Kidney (tissue), 14 donors: ENCODE data around the gene CLN6. TPM values are rescaled to one million over a fixed set of nuclear protein-coding genes. Genes with fewer than 3 reads are reported as not detected.
"Not testable (repeated sequence)": the region's sequence is repeated elsewhere in the genome, so short reads cannot be mapped to it uniquely, and the experiment has no call there.

Source experiments
- DNase-seq, 5 donors: peaks; one replicate each; pipeline ENCODE4 v3.0.0-alpha.2; 2013 to 2020
- FAIRE-seq: peaks from 2 replicates; lab custom pipeline; 2012; peaks lifted over from hg19 to GRCh38; lab: Jason Lieb, UNC
- H3K27ac ChIP-seq, 2 donors: one replicate each; pipeline ENCODE4 v1.7.0; 2013; ENCODE audit warnings: low read depth in 2 of 2, low read length in 2 of 2, inconsistent platforms in 1 of 2
- H3K27me3 ChIP-seq: one replicate; pipeline ENCODE4 v1.7.1; 2013; ENCODE audit warnings: low read length, inconsistent platforms; ENCODE audit not compliant: control insufficient read depth, insufficient read depth
- H3K36me3 ChIP-seq, 3 donors: one replicate each; pipeline versions ENCODE4 v1.7.0 to v1.7.1; 2013; ENCODE audit warnings: low read length in 3 of 3, control low read depth in 1 of 3, inconsistent platforms in 1 of 3; ENCODE audit not compliant: insufficient read depth in 3 of 3, control insufficient read depth in 2 of 3
- H3K4me1 ChIP-seq, 3 donors: one replicate each; pipeline versions ENCODE4 v1.7.0 to v1.7.1; 2013; ENCODE audit warnings: low read length in 3 of 3, inconsistent platforms in 1 of 3, low read depth in 1 of 3; ENCODE audit not compliant: control insufficient read depth in 2 of 3, insufficient read depth in 2 of 3
- H3K4me3 ChIP-seq, 3 donors: one replicate each; pipeline versions ENCODE4 v1.7.0 to v1.8.1; 2013; ENCODE audit warnings: low read length in 3 of 3, control low read depth in 1 of 3, inconsistent platforms in 1 of 3
- H3K9ac ChIP-seq, 3 donors: one replicate each; pipeline versions ENCODE4 v1.7.0 to v1.7.1; 2013; ENCODE audit warnings: low read length in 3 of 3, control low read depth in 1 of 3, inconsistent platforms in 1 of 3
- H3K9me3 ChIP-seq, 3 donors: one replicate each; pipeline versions ENCODE4 v1.7.0 to v1.7.1; 2013; ENCODE audit warnings: low read length in 3 of 3, control low read depth in 1 of 3, inconsistent platforms in 1 of 3; ENCODE audit not compliant: control insufficient read depth in 2 of 3, insufficient read depth in 1 of 3
- intact Hi-C: fragments of 100-400 bp; cut with DNase I; formaldehyde crosslinking; loops from one replicate; pipeline ENCODE4 v1.11.1; 2022
- polyA plus RNA-seq: library from polyadenylated mRNA; stranded (reverse); fragments of 350-450 nt; fragmentation: Illumina TruSeq; extraction: RNeasy Lipid Tissue Mini Kit (QIAGEN cat#74804); gene quantifications from one replicate; pipeline ENCODE4 v1.2.3, GENCODE V29; 2014; ENCODE audit warnings: low read depth, low replicate concordance; ENCODE audit not compliant: insufficient read depth
- total RNA-seq: library from RNA; stranded (reverse); fragmentation: NEBNext Ultra II Directional; extraction: Animal tissue kit (Norgen Biotek cat#: 25700); gene quantifications from one replicate; pipeline ENCODE4 v1.2.1, GENCODE V29; 2021
- TF ChIP-seq, protein P1 (sequence below): IDR thresholded peaks from 3 replicates; pipeline ENCODE4 v1.5.1; 2012; ENCODE audit warnings: mild to moderate bottlenecking, moderate library complexity, borderline replicate concordance; ENCODE audit not compliant: insufficient read depth; ENCODE audit errors: extremely low read depth
- donor health status: control.
- donor health status: control.
- donor health status: control.
- donor health status: control.
- donor health status: control.
- donor health status: DM: yes; HTN: yes; CAD: no.
- donor health status: Normal renal cell carcinoma (clear cell type).

Gene CLN6
- total and polyA plus RNA-seq, 2 donors from 2014 or later = 30.8 to 36.6 TPM

DNA sequence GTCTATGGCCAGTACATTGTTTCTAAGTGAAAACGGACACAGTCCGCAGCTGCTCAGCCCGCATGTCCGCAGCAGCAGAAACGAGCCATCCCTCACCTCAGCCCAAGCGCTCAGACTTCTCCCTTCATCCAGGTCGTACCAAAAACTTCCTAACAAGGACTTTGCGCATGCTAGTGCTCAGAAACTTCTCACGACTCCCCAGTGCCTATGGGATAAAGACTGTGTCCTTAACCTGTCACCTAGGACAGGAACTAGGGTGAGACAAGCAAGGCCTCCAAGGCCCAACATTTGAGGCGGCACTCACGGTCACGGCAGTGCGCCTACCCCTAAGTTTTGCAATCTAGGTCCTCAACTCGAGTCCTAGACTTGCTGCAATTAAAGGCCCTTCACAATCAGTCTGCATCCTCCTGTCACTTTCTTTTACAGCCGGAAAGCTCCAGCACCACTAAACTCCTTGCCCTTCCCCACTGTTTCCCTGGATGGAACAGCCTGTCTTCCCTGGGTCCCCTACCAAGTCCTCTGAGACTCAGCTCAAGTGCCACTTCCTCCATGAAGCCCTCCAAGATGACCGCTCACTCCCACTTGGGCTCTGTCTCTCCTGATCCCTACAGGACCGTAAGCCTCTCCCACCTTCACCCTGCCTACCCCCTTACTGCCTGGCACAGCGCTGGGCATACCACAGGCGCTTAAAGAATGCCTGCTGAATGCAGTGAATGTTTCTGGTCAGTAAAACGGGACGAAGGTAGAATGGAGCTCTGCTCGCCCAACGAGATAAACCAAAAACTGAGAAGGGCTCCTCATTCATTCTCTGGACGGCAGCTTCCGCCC is 1.2 kb downstream of the CLN6 start:
- no peak for FAIRE-seq

DNA sequence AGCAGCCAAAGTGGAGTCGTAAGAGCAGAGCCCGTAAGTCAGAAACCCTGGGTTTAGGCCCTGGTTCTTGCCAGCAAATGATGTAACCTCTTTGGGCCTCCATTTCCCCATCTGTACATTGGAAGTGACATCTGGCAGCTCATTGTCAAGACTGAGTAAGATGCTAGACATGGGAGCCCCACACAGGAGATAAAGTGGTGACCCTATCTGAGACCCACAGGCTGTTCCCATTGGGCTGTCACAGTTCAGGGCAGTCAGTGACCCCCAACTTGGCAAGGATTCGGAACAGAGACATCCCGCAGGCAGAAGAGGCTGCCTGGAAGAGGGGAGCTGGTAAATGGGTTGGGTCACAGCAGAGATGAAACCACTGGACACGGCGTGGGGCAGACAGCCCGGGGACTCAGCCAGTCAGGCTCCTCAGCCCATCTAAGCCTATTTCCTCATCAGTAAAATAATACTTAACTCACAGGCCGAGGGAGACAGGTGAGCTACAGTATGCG is 1.8 kb downstream of the CLN6 start:
- H3K9ac ChIP-seq = no peak overlapping the region
- TF ChIP-seq, protein P1, sequence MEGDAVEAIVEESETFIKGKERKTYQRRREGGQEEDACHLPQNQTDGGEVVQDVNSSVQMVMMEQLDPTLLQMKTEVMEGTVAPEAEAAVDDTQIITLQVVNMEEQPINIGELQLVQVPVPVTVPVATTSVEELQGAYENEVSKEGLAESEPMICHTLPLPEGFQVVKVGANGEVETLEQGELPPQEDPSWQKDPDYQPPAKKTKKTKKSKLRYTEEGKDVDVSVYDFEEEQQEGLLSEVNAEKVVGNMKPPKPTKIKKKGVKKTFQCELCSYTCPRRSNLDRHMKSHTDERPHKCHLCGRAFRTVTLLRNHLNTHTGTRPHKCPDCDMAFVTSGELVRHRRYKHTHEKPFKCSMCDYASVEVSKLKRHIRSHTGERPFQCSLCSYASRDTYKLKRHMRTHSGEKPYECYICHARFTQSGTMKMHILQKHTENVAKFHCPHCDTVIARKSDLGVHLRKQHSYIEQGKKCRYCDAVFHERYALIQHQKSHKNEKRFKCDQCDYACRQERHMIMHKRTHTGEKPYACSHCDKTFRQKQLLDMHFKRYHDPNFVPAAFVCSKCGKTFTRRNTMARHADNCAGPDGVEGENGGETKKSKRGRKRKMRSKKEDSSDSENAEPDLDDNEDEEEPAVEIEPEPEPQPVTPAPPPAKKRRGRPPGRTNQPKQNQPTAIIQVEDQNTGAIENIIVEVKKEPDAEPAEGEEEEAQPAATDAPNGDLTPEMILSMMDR = no peak
- no peak overlapping the region for H3K27ac ChIP-seq
- H3K4me1 ChIP-seq = peaks cover 0 to 17% (median 15%) of the 10 kb centered on the region in 3 donors
- H3K27me3 ChIP-seq = no peaks in the 10 kb centered on the region
- FAIRE-seq (no peak), DNase-seq (no peak)
- intact Hi-C loops = no loop called here
- H3K4me3 ChIP-seq = no peak overlapping the region
- no peaks in the 10 kb centered on the region for H3K9me3 ChIP-seq
- H3K36me3 ChIP-seq = no peaks in the 10 kb centered on the region

More for the DNA sequence above, 1.2 kb downstream of the CLN6 start:
- Histone ChIP-seq H3K4me1 (peaks cover 0 to 17% (median 15%) of the 10 kb centered on the region in 3 donors), H3K27ac (no peak overlapping the region), H3K27me3 (no peaks in the 10 kb centered on the region), H3K36me3 (no peaks in the 10 kb centered on the region), H3K4me3 (peak overlapping the region; percentile 46 to 82 (median 50)), H3K9me3 (no peaks in the 10 kb centered on the region), H3K9ac (peak overlapping the region in 1 of 3 donors; percentile 76)
- DNase-seq = peak in 2 of 5 donors; percentile 52 to 53
- TF ChIP-seq, protein P1 = no peak
- intact Hi-C loops = no loop called here

DNA sequence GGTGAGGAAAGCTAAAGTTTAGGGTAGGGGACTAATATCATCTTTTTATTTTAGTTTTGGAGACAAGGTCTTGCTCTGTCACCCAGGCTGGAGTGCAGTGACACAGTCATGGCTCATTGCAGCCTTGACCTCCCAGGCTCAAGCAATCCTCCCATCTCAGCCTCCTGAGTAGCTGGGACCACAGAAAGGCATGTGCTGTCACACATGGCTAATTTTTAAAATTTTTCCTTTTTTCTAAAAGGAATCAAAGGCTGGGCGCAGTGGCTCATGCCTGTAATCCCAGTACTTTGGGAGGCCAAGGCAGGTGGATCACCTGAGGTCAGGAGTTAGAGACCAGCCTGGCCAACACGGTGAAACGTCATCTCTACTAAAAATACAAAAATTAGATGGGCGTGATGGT is 4.1 kb downstream of the CLN6 start:
- H3K9me3 ChIP-seq, FAIRE-seq, H3K27me3 ChIP-seq, H3K36me3 ChIP-seq, intact Hi-C loops, DNase-seq, H3K9ac ChIP-seq, H3K4me3 ChIP-seq, H3K27ac ChIP-seq: not testable (repeated sequence)
- peaks cover 0 to 15% (median 15%) of the 10 kb centered on the region in 3 donors for H3K4me1 ChIP-seq

DNA sequence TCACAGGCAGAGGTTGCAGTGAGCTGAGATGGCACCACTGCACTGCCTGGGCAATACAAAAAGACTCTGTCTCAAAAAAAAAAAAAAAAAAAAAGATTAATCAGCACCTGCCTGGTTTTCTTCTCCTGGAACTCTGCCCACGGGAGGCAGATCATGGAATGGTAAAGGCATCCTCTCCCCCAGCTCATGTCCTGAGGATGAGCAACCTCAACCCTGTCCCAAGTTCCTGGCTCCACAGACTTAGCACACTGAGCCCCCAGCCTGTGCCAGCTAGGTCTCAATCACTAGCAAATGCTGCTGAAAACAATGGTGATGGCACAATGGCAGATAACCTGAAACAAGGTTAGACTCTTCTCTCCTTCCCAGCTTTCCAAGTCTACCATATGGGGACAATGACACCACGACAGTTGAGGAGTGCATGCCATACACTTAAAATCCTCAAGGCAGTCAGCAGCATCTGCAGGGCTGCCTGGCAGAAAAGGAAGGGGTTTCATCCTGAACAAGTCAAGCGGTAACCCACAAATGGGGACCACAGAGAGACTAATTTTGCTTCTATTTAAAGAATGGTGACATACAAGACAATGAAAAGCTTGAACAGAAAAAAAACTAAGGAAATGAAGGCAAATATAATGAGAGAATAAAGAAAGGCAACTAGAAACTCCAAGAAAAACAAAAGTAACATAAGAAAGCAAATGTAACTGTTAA is 4.8 kb downstream of the CLN6 start:
- no peak overlapping the region for H3K4me3 ChIP-seq
- H3K9me3 ChIP-seq = no peaks in the 10 kb centered on the region
- DNase-seq (peak in 1 of 5 donors; percentile 15), FAIRE-seq (no peak)
- peaks cover 0 to 11% (median 10%) of the 10 kb centered on the region in 3 donors for H3K4me1 ChIP-seq
- no peak overlapping the region for H3K9ac ChIP-seq
- H3K27ac ChIP-seq = no peak overlapping the region
- TF ChIP-seq, protein P1 = no peak
- no peaks in the 10 kb centered on the region for H3K27me3 ChIP-seq
- no peaks in the 10 kb centered on the region for H3K36me3 ChIP-seq
- intact Hi-C loops = no loop called here
